Measurements from ENCODE around the gene HOXC4. TPM values are rescaled to one million over a fixed set of nuclear protein-coding genes. Genes with fewer than 3 reads are reported as not detected.
"Not testable (repeated sequence)": the region's sequence is repeated elsewhere in the genome, so short reads cannot be mapped to it uniquely, and the experiment has no call there.

The HOXC4 gene
- total and polyA plus RNA-seq, 2 experiments from 2014 or later, result 2.2 to 3.1 TPM

GRCh38 chr12:54098644-54099043 lies 45.0 kb downstream of the HOXC4 start:
- H3K9me2 ChIP-seq (ENCODE audit: insufficient read depth); in situ Hi-C loops (cut with MboI); H3F3A ChIP-seq (ENCODE audit: insufficient read depth); H2AFZ ChIP-seq; H3K79me2 ChIP-seq (ENCODE audit: insufficient read depth); H3K27ac ChIP-seq; H3K4me1 ChIP-seq (ENCODE audit: insufficient read depth); H3K9me3 ChIP-seq (ENCODE audit: low read depth); H3K4me2 ChIP-seq (ENCODE audit: unreplicated experiment); H3K27me3 ChIP-seq (replicated peaks; ENCODE audit: insufficient read depth); H4K20me1 ChIP-seq (ENCODE audit: insufficient read depth); DNase-seq; H3K36me3 ChIP-seq (ENCODE audit: low read depth); H3K4me3 ChIP-seq; H3K9ac ChIP-seq: not testable (repeated sequence)
- WGBS, 2 experiments (ENCODE audit: low coverage in 1 of 2, low lambda C conversion rate in 2 of 2, missing lambda C conversion rate in 2 of 2), result 64 to 73% methylated on average over 2 of the region's 2 CpGs

- 60 to 65% methylated on average over 6 of the region's 6 CpGs for WGBS, 2 experiments (ENCODE audit: low coverage in 1 of 2, low lambda C conversion rate in 2 of 2, missing lambda C conversion rate in 2 of 2)
- H3K4me3 ChIP-seq; H4K20me1 ChIP-seq (ENCODE audit: insufficient read depth); H3K79me2 ChIP-seq (ENCODE audit: insufficient read depth); H3K4me1 ChIP-seq (ENCODE audit: insufficient read depth); H3F3A ChIP-seq (ENCODE audit: insufficient read depth); H3K4me2 ChIP-seq (ENCODE audit: unreplicated experiment); H3K9ac ChIP-seq; H3K36me3 ChIP-seq (ENCODE audit: low read depth); H3K9me2 ChIP-seq (ENCODE audit: insufficient read depth); H3K27ac ChIP-seq; H3K9me3 ChIP-seq (ENCODE audit: low read depth); H3K27me3 ChIP-seq (replicated peaks; ENCODE audit: insufficient read depth); DNase-seq; in situ Hi-C loops (cut with MboI); H2AFZ ChIP-seq: not testable (repeated sequence)
These were observed 47.0 kb downstream of the HOXC4 start for GRCh38 chr12:54100588-54100987.

GRCh38 chr12:54102223-54102622 lies 48.6 kb downstream of the HOXC4 start:
- in situ Hi-C loops (cut with MboI); DNase-seq; H2AFZ ChIP-seq; H3K9me2 ChIP-seq (ENCODE audit: insufficient read depth); H3K4me2 ChIP-seq (ENCODE audit: unreplicated experiment); H3K36me3 ChIP-seq (ENCODE audit: low read depth); H3K27ac ChIP-seq; H3K4me1 ChIP-seq (ENCODE audit: insufficient read depth); H3K9me3 ChIP-seq (ENCODE audit: low read depth); H3F3A ChIP-seq (ENCODE audit: insufficient read depth); H3K27me3 ChIP-seq (replicated peaks; ENCODE audit: insufficient read depth); H3K4me3 ChIP-seq; H3K9ac ChIP-seq; H4K20me1 ChIP-seq (ENCODE audit: insufficient read depth); H3K79me2 ChIP-seq (ENCODE audit: insufficient read depth): not testable (repeated sequence)
- WGBS, 2 experiments (ENCODE audit: low coverage in 1 of 2, low lambda C conversion rate in 2 of 2, missing lambda C conversion rate in 2 of 2), result 62 to 70% methylated on average over 6 of the region's 6 CpGs

GRCh38 chr12:54103827-54104226 lies 50.2 kb downstream of the HOXC4 start:
- H3K9me3 ChIP-seq (ENCODE audit: low read depth); H2AFZ ChIP-seq; H3K4me2 ChIP-seq (ENCODE audit: unreplicated experiment); H3K36me3 ChIP-seq (ENCODE audit: low read depth); H3K4me3 ChIP-seq; H3K79me2 ChIP-seq (ENCODE audit: insufficient read depth); in situ Hi-C loops (cut with MboI); H3K4me1 ChIP-seq (ENCODE audit: insufficient read depth); DNase-seq; H3F3A ChIP-seq (ENCODE audit: insufficient read depth); H3K9me2 ChIP-seq (ENCODE audit: insufficient read depth); H4K20me1 ChIP-seq (ENCODE audit: insufficient read depth); H3K9ac ChIP-seq; H3K27ac ChIP-seq: not testable (repeated sequence)
- peaks cover 11% of the 10 kb centered on the region for H3K27me3 ChIP-seq (replicated peaks; ENCODE audit: insufficient read depth)
- WGBS, 2 experiments (ENCODE audit: low coverage in 1 of 2, low lambda C conversion rate in 2 of 2, missing lambda C conversion rate in 2 of 2), result 50% methylated on average over 1 of the region's 1 CpG

MicroRNAs within 50 kb of the gene (microRNA counts, 767-probe panel; counts per million panel counts)
- microRNA hsa-miR-615-3p, result 447 counts per million, percentile 86 among the panel's probes with 10 or more counts
- 447 counts per million, percentile 86 among the panel's probes with 10 or more counts for microRNA hsa-miR-615-5p

Small RNA genes within 50 kb of the gene (microRNA-seq; reads per million reads assigned to microRNA genes)
- gene MIR615 (ENCODE audit: borderline number of aligned reads), result 2,425 reads per million, percentile 85 among the genes with 10 or more reads in this experiment

Small RNA genes within 50 kb of the gene (small RNA-seq; reads per million reads assigned to genes)
- not detected for gene HOXC5 (ENCODE audit: low read depth, low replicate concordance)
- 0.62 reads per million, percentile 11 among the genes with 10 or more reads in this experiment for gene MIR615 (ENCODE audit: low read depth, low replicate concordance)
- not detected for gene RF00019 (ENCODE audit: low read depth, low replicate concordance)

Other genes with a start within 250 kb of the HOXC4 start
- not detected in 2 replicates for gene HOXC13, start 115.0 kb upstream of the HOXC4 start, total RNA-seq (2014; rRNA removed; shearing (Covaris generic))
- not detected in 2 replicates for gene HOXC13, start 115.0 kb upstream of the HOXC4 start, polyA plus RNA-seq (2016; fragmentation: Nextera tagmentation; extraction: Ambion mirVana)
- gene HOXC12, start 98.9 kb upstream of the HOXC4 start, total RNA-seq (2014; rRNA removed; shearing (Covaris generic)), result not detected in 2 replicates
- gene HOXC12, start 98.9 kb upstream of the HOXC4 start, polyA plus RNA-seq (2016; fragmentation: Nextera tagmentation; extraction: Ambion mirVana), result not detected in 2 replicates
- not detected in 2 replicates for gene HOXC11, start 80.7 kb upstream of the HOXC4 start, total RNA-seq (2014; rRNA removed; shearing (Covaris generic))
- not detected in 2 replicates for gene HOXC11, start 80.7 kb upstream of the HOXC4 start, polyA plus RNA-seq (2016; fragmentation: Nextera tagmentation; extraction: Ambion mirVana)
- not detected in 2 replicates for gene HOTAIR, start 78.9 kb upstream of the HOXC4 start, total RNA-seq (2014; rRNA removed; shearing (Covaris generic))
- gene HOTAIR, start 78.9 kb upstream of the HOXC4 start, polyA plus RNA-seq (2016; fragmentation: Nextera tagmentation; extraction: Ambion mirVana), result not detected in 2 replicates
- not detected in 2 replicates for gene HOXC10, start 68.7 kb upstream of the HOXC4 start, total RNA-seq (2014; rRNA removed; shearing (Covaris generic))
- gene HOXC10, start 68.7 kb upstream of the HOXC4 start, polyA plus RNA-seq (2016; fragmentation: Nextera tagmentation; extraction: Ambion mirVana), result not detected in 2 replicates
- gene HOXC9, start 53.7 kb upstream of the HOXC4 start, total RNA-seq (2014; rRNA removed; shearing (Covaris generic)), result 2.5 and 3.7 TPM in 2 replicates
- 5.5 and 6.0 TPM in 2 replicates for gene HOXC9, start 53.7 kb upstream of the HOXC4 start, polyA plus RNA-seq (2016; fragmentation: Nextera tagmentation; extraction: Ambion mirVana)
- 3.8 and 11.3 TPM in 2 replicates for gene HOXC8, start 44.9 kb upstream of the HOXC4 start, total RNA-seq (2014; rRNA removed; shearing (Covaris generic))
- gene HOXC8, start 44.9 kb upstream of the HOXC4 start, polyA plus RNA-seq (2016; fragmentation: Nextera tagmentation; extraction: Ambion mirVana), result 16.7 and 20.8 TPM in 2 replicates
- gene HOXC6, start 25.4 kb upstream of the HOXC4 start, total RNA-seq (2014; rRNA removed; shearing (Covaris generic)), result 3.6 and 4.9 TPM in 2 replicates
- gene HOXC6, start 25.4 kb upstream of the HOXC4 start, polyA plus RNA-seq (2016; fragmentation: Nextera tagmentation; extraction: Ambion mirVana), result 19.9 and 20.5 TPM in 2 replicates
- 1.1 and 1.8 TPM in 2 replicates for gene HOXC5, start 20.8 kb upstream of the HOXC4 start, total RNA-seq (2014; rRNA removed; shearing (Covaris generic))
- 0.65 and 1.3 TPM in 2 replicates for gene HOXC5, start 20.8 kb upstream of the HOXC4 start, polyA plus RNA-seq (2016; fragmentation: Nextera tagmentation; extraction: Ambion mirVana)
- 34.5 and 38.2 TPM in 2 replicates for gene SMUG1, start 135.2 kb downstream of the HOXC4 start, total RNA-seq (2014; rRNA removed; shearing (Covaris generic))
- 48.5 and 49.5 TPM in 2 replicates for gene SMUG1, start 135.2 kb downstream of the HOXC4 start, polyA plus RNA-seq (2016; fragmentation: Nextera tagmentation; extraction: Ambion mirVana)
- 36.7 and 37.6 TPM in 2 replicates for gene CBX5, start 226.3 kb downstream of the HOXC4 start, total RNA-seq (2014; rRNA removed; shearing (Covaris generic))
- gene CBX5, start 226.3 kb downstream of the HOXC4 start, polyA plus RNA-seq (2016; fragmentation: Nextera tagmentation; extraction: Ambion mirVana), result 29.6 TPM in 2 replicates
- 217 and 226 TPM in 2 replicates for gene HNRNPA1, start 226.9 kb downstream of the HOXC4 start, total RNA-seq (2014; rRNA removed; shearing (Covaris generic))
- gene HNRNPA1, start 226.9 kb downstream of the HOXC4 start, polyA plus RNA-seq (2016; fragmentation: Nextera tagmentation; extraction: Ambion mirVana), result 346 and 351 TPM in 2 replicates
- gene NFE2, start 247.2 kb downstream of the HOXC4 start, total RNA-seq (2014; rRNA removed; shearing (Covaris generic)), result not detected in 2 replicates
- 0.46 TPM in 1 of 2 replicates, not detected in the other for gene NFE2, start 247.2 kb downstream of the HOXC4 start, polyA plus RNA-seq (2016; fragmentation: Nextera tagmentation; extraction: Ambion mirVana)

Measured in GM23248 (cell line).